Measurements from ENCODE around the gene SEZ6.

DNA sequence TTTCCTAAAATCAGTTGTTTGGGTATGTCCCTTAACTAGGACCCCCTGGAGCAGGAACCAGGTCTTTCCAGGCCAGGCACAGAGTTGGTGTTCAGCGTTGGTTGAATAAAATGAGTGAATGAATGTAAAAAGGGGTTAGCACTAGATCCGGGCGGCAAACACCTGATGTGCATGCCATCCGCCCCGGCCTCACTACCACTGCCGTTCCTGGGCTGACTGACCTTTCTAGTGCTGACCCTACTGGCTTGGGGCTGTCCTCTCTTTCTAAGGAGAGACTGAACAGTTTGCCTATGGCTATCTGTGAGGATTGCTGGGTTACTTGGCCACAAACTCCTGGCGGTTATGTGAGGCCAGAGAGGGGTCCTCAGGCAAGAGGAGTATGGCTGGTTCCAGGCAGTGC lies 44.4 kb downstream of the SEZ6 start:
- TF ChIP-seq, protein P1, sequence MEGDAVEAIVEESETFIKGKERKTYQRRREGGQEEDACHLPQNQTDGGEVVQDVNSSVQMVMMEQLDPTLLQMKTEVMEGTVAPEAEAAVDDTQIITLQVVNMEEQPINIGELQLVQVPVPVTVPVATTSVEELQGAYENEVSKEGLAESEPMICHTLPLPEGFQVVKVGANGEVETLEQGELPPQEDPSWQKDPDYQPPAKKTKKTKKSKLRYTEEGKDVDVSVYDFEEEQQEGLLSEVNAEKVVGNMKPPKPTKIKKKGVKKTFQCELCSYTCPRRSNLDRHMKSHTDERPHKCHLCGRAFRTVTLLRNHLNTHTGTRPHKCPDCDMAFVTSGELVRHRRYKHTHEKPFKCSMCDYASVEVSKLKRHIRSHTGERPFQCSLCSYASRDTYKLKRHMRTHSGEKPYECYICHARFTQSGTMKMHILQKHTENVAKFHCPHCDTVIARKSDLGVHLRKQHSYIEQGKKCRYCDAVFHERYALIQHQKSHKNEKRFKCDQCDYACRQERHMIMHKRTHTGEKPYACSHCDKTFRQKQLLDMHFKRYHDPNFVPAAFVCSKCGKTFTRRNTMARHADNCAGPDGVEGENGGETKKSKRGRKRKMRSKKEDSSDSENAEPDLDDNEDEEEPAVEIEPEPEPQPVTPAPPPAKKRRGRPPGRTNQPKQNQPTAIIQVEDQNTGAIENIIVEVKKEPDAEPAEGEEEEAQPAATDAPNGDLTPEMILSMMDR (IDR thresholded peaks at IDR 0.05 in 4 of 5, conservative IDR thresholded peaks at IDR 0.05 in 1 of 5): no peak
- no peak for TF ChIP-seq POLR2A (IDR thresholded peaks at IDR 0.05)

Measured in gastrocnemius medialis (tissue), 4 donors.